Measurements from ENCODE around the gene DDX39A.
"Not testable (repeated sequence)": the region's sequence is repeated elsewhere in the genome, so short reads cannot be mapped to it uniquely, and the experiment has no call there.

The DDX39A gene

GRCh38 chr19:14375582-14376291, 43.4 kb downstream of the DDX39A start:
- no peak for DNase-seq
- no peak for TF ChIP-seq POLR2A (IDR thresholded peaks at IDR 0.05; ENCODE audit: low read length)
- TF ChIP-seq GATA1 (IDR thresholded peaks at IDR 0.05; ENCODE audit: low read depth, low read length), result no peak

- DNase-seq, result no peak
- no peak for TF ChIP-seq GATA1 (IDR thresholded peaks at IDR 0.05; ENCODE audit: low read depth, low read length)
- no peak for TF ChIP-seq POLR2A (IDR thresholded peaks at IDR 0.05; ENCODE audit: low read length)
These were observed 44.0 kb downstream of the DDX39A start for GRCh38 chr19:14375055-14375581.

- not testable (repeated sequence) for DNase-seq
These were observed 44.8 kb downstream of the DDX39A start for GRCh38 chr19:14374313-14374712.

GRCh38 chr19:14372384-14373077, 46.6 kb downstream of the DDX39A start:
- peak in 1 of 2 experiments; percentile 45 for DNase-seq

GRCh38 chr19:14371301-14371821, 47.8 kb downstream of the DDX39A start:
- no peak for TF ChIP-seq POLR2A (IDR thresholded peaks at IDR 0.05; ENCODE audit: low read length)
- TF ChIP-seq GATA1 (IDR thresholded peaks at IDR 0.05; ENCODE audit: low read depth, low read length), result no peak
- no peak for DNase-seq

GRCh38 chr19:14370940-14371280, 48.2 kb downstream of the DDX39A start:
- DNase-seq, result no peak
- no peak for TF ChIP-seq GATA1 (IDR thresholded peaks at IDR 0.05; ENCODE audit: low read depth, low read length)
- no peak for TF ChIP-seq POLR2A (IDR thresholded peaks at IDR 0.05; ENCODE audit: low read length)

GRCh38 chr19:14370169-14370939, 48.8 kb downstream of the DDX39A start:
- no peak for TF ChIP-seq GATA1 (IDR thresholded peaks at IDR 0.05; ENCODE audit: low read depth, low read length)
- TF ChIP-seq POLR2A (IDR thresholded peaks at IDR 0.05; ENCODE audit: low read length), result no peak
- no peak for DNase-seq

- DNase-seq, result peak in 1 of 2 experiments; percentile 21
These were observed 49.6 kb downstream of the DDX39A start for GRCh38 chr19:14369399-14370168.

GRCh38 chr19:14368011-14368513, 51.1 kb downstream of the DDX39A start:
- TF ChIP-seq GATA1 (IDR thresholded peaks at IDR 0.05; ENCODE audit: low read depth, low read length) (no peak), POLR2A (IDR thresholded peaks at IDR 0.05; ENCODE audit: low read length) (no peak)
- no peak for DNase-seq

More at GRCh38 chr19:14369399-14370168, 49.6 kb downstream of the DDX39A start:
- no peak for TF ChIP-seq GATA1 (IDR thresholded peaks at IDR 0.05; ENCODE audit: low read depth, low read length)
- no peak for TF ChIP-seq POLR2A (IDR thresholded peaks at IDR 0.05; ENCODE audit: low read length)

GRCh38 chr19:14367016-14367415, 52.1 kb downstream of the DDX39A start:
- TF ChIP-seq POLR2A (IDR thresholded peaks at IDR 0.05; ENCODE audit: low read length) (no peak), GATA1 (IDR thresholded peaks at IDR 0.05; ENCODE audit: low read depth, low read length) (no peak)
- DNase-seq, result no peak

GRCh38 chr19:14366529-14366928, 52.6 kb downstream of the DDX39A start:
- peak; percentile 55 to 60 for DNase-seq
- no peak for TF ChIP-seq POLR2A (IDR thresholded peaks at IDR 0.05; ENCODE audit: low read length)
- no peak for TF ChIP-seq GATA1 (IDR thresholded peaks at IDR 0.05; ENCODE audit: low read depth, low read length)

GRCh38 chr19:14364098-14364443, 55.1 kb downstream of the DDX39A start:
- not testable (repeated sequence) for DNase-seq

GRCh38 chr19:14363183-14364097, 55.7 kb downstream of the DDX39A start:
- DNase-seq, result no peak
- TF ChIP-seq GATA1 (IDR thresholded peaks at IDR 0.05; ENCODE audit: low read depth, low read length) (no peak), POLR2A (IDR thresholded peaks at IDR 0.05; ENCODE audit: low read length) (no peak)

Measured in erythroblast (primary cell).